SK-N-SH (cell line): ENCODE results near the gene FPGT. TPM values are rescaled to one million over a fixed set of nuclear protein-coding genes. Genes with fewer than 3 reads are reported as not detected.

Source experiments
- CTCF ChIA-PET: fragments of 300-600, 350-600 bp; formaldehyde crosslinking; extraction: SDS; loops from one replicate; lab custom pipeline; 2021; lab: Yijun Ruan, JAX
- POLR2A ChIA-PET: fragments of 350-600 bp; sonication (Branson Sonifier 250); formaldehyde crosslinking; extraction: SDS; loops from one replicate; lab custom pipeline; 2020; ENCODE audit warnings: antibody characterized with exemption, inconsistent platforms; lab: Yijun Ruan, JAX
- DNase-seq: peaks from one replicate; pipeline ENCODE4 v3.0.0; 2012
- H2AFZ ChIP-seq: fragments of 200-600 bp; sonication (generic); 2 replicates; pipeline ENCODE4 v1.8.1; 2016; ENCODE audit warnings: antibody characterized with exemption, mild to moderate bottlenecking, low read depth
- H3F3A ChIP-seq: fragments of 200-600 bp; sonication (generic); replicated peaks from 2 replicates; pipeline ENCODE3; 2016; ENCODE audit warnings: antibody characterized with exemption, mild to moderate bottlenecking; ENCODE audit not compliant: insufficient read depth
- H3K27ac ChIP-seq, 2 experiments: fragments of 200-500 bp in 1 of 2; fragments of 200-600 bp in 1 of 2; sonication (Bioruptor generic) in 1 of 2; sonication (generic), shearing (Covaris generic) in 1 of 2; 2 replicates each; pipeline versions ENCODE4 v1.5.1 to v1.6.1; 2014 to 2016; ENCODE audit warnings: low read depth in 2 of 2, inconsistent platforms in 1 of 2, low read length in 1 of 2, mild to moderate bottlenecking in 1 of 2, mixed read lengths in 1 of 2
- H3K27me3 ChIP-seq: fragments of 200-600 bp; sonication (generic), shearing (Covaris generic); 2 replicates; pipeline ENCODE4 v1.6.1; 2016; ENCODE audit warnings: mixed run types; ENCODE audit not compliant: insufficient read depth
- H3K36me3 ChIP-seq, 2 experiments: fragments of 200-500 bp in 1 of 2; fragments of 200-600 bp in 1 of 2; sonication (Bioruptor generic) in 1 of 2; sonication (generic) in 1 of 2; replicated peaks in 1 of 2; 2 replicates each; pipeline versions ENCODE3 to v1.5.1; 2014 to 2016; ENCODE audit warnings: low read length in 1 of 2, mild to moderate bottlenecking in 1 of 2; ENCODE audit not compliant: insufficient read depth in 2 of 2, control insufficient read depth in 1 of 2
- H3K4me1 ChIP-seq, 2 experiments: fragments of 200-500 bp in 1 of 2; fragments of 200-600 bp in 1 of 2; sonication (Bioruptor generic) in 1 of 2; sonication (generic), shearing (Covaris generic) in 1 of 2; 2 replicates each; pipeline versions ENCODE4 v1.5.1 to v1.6.1; 2014 to 2016; ENCODE audit warnings: low read depth in 1 of 2, low read length in 1 of 2, mixed run types in 1 of 2; ENCODE audit not compliant: insufficient read depth in 2 of 2, control insufficient read depth in 1 of 2
- H3K4me2 ChIP-seq: fragments of 200-600 bp; sonication (generic), shearing (Covaris generic); 2 replicates; pipeline ENCODE4 v1.6.1; 2017; ENCODE audit warnings: mixed run types
- H3K4me3 ChIP-seq, 2 experiments: fragments of 200-500 bp in 1 of 2; fragments of 200-600 bp in 1 of 2; sonication (Bioruptor generic) in 1 of 2; sonication (generic), shearing (Covaris generic) in 1 of 2; 2 replicates each; pipeline versions ENCODE4 v1.5.1 to v1.8.1; 2014 to 2016; ENCODE audit warnings: low read depth in 2 of 2, inconsistent platforms in 1 of 2, low read length in 1 of 2, mild to moderate bottlenecking in 1 of 2, mixed read lengths in 1 of 2, moderate library complexity in 1 of 2
- H3K79me2 ChIP-seq: fragments of 200-600 bp; sonication (generic); 2 replicates; pipeline ENCODE4 v1.8.1; 2017; ENCODE audit warnings: mild to moderate bottlenecking; ENCODE audit not compliant: insufficient read depth
- H3K9ac ChIP-seq: fragments of 200-600 bp; sonication (generic); 2 replicates; pipeline ENCODE4 v1.6.1; 2017; ENCODE audit warnings: mixed run types
- H3K9me2 ChIP-seq: fragments of 200-600 bp; sonication (generic); 2 replicates; pipeline ENCODE4 v1.6.1; 2017; ENCODE audit warnings: mixed run types
- H3K9me3 ChIP-seq: fragments of 200-600 bp; sonication (generic); 2 replicates; pipeline ENCODE4 v1.6.1; 2017; ENCODE audit warnings: mixed run types, mild to moderate bottlenecking, moderate library complexity
- H4K20me1 ChIP-seq: fragments of 200-600 bp; sonication (generic); 2 replicates; pipeline ENCODE4 v1.6.1; 2017; ENCODE audit warnings: mild to moderate bottlenecking, mixed run types; ENCODE audit not compliant: insufficient read depth
- CHD2 ChIP-seq: fragments of 150-350 bp; IDR thresholded peaks from 2 replicates; pipeline ENCODE4 v1.6.1; 2018; ENCODE audit warnings: low read length; ENCODE audit not compliant: partially characterized antibody
- CTCF ChIP-seq: fragments of 200-600 bp; sonication (generic); IDR thresholded peaks from 2 replicates; pipeline ENCODE4 v1.6.1; 2017; ENCODE audit warnings: antibody characterized with exemption, mild to moderate bottlenecking, moderate library complexity
- ELF1 ChIP-seq: IDR thresholded peaks from 2 replicates; pipeline ENCODE4 v1.4.0; 2012
- EP300 ChIP-seq, 2 experiments: IDR thresholded peaks; 2 replicates each; pipeline versions ENCODE4 v1.4.0 to v1.6.1; 2012; ENCODE audit warnings: borderline replicate concordance in 1 of 2, low read depth in 1 of 2, low read length in 1 of 2
- FOXM1 ChIP-seq: IDR thresholded peaks from 2 replicates; pipeline ENCODE4 v1.4.0; 2012; ENCODE audit warnings: low read depth, mild to moderate bottlenecking
- GATA2 ChIP-seq: sonication (generic); formaldehyde crosslinking; IDR thresholded peaks from 2 replicates; pipeline ENCODE4 v1.5.0; 2020; ENCODE audit warnings: mild to moderate bottlenecking, missing genetic modification reagents
- JUND ChIP-seq: IDR thresholded peaks from 2 replicates; pipeline ENCODE4 v1.4.0; 2012
- MEF2A ChIP-seq: IDR thresholded peaks from 2 replicates; pipeline ENCODE4 v1.4.0; 2012; ENCODE audit warnings: low read depth, borderline replicate concordance
- MXI1 ChIP-seq: IDR thresholded peaks from 2 replicates; pipeline ENCODE4 v1.6.1; 2012; ENCODE audit warnings: mild to moderate bottlenecking, low read depth, low read length, improper control_type of control experiment
- NFIC ChIP-seq: IDR thresholded peaks from 2 replicates; pipeline ENCODE4 v1.4.0; 2012; ENCODE audit warnings: borderline replicate concordance
- NRF1 ChIP-seq: IDR thresholded peaks from 2 replicates; pipeline ENCODE4 v1.6.1; 2012; ENCODE audit warnings: low read depth, mild to moderate bottlenecking, low read length
- POLR2AphosphoS5 ChIP-seq: IDR thresholded peaks from 2 replicates; pipeline ENCODE4 v1.6.1; 2012; ENCODE audit warnings: low read depth, low read length
- RCOR1 ChIP-seq: fragments of 150-350 bp; IDR thresholded peaks from 2 replicates; pipeline ENCODE4 v1.6.1; 2017; ENCODE audit warnings: antibody characterized with exemption, low read length
- REST ChIP-seq: IDR thresholded peaks from 2 replicates; pipeline ENCODE4 v1.6.1; 2012; ENCODE audit warnings: mild to moderate bottlenecking, low read depth, low read length, moderate library complexity
- RFX5 ChIP-seq: IDR thresholded peaks from 2 replicates; pipeline ENCODE4 v1.6.1; 2012; ENCODE audit warnings: mild to moderate bottlenecking, improper control_type of control experiment, low read length
- SIN3A ChIP-seq: IDR thresholded peaks from 2 replicates; pipeline ENCODE4 v1.6.1; 2012; ENCODE audit warnings: low read depth, mild to moderate bottlenecking, low read length, moderate library complexity, borderline replicate concordance
- TCF12 ChIP-seq: IDR thresholded peaks from 2 replicates; pipeline ENCODE4 v1.4.0; 2012
- TEAD4 ChIP-seq: IDR thresholded peaks from 2 replicates; pipeline ENCODE4 v1.4.0; 2012; ENCODE audit warnings: mild to moderate bottlenecking, borderline replicate concordance; ENCODE audit not compliant: insufficient read depth
- USF2 ChIP-seq: fragments of 150-350 bp; IDR thresholded peaks from 2 replicates; pipeline ENCODE4 v1.6.1; 2017; ENCODE audit warnings: antibody characterized with exemption, low read length, low read depth, borderline replicate concordance
- YY1 ChIP-seq: IDR thresholded peaks from 2 replicates; pipeline ENCODE4 v1.4.0; 2012; ENCODE audit warnings: low read depth, mild to moderate bottlenecking
- ZBTB33 ChIP-seq: IDR thresholded peaks from 2 replicates; pipeline ENCODE4 v1.4.0; 2012; ENCODE audit warnings: low read depth, borderline replicate concordance
- WGBS: methylation state at CpG from one replicate; pipeline ENCODE4 v1.1.6; 2017; ENCODE audit warnings: low lambda C conversion rate; 5-methylcytosine and 5-hydroxymethylcytosine counted together
- polyA plus RNA-seq, 3 experiments: library from polyadenylated mRNA; depleted of rRNA; stranded (reverse); fragments of >200 nt; gene quantifications; 2 replicates each; pipeline ENCODE4 v1.2.3, GENCODE V29; 2012

FPGT gene
- polyA plus RNA-seq, 1 of the 3 experiments (the other 2 are of a cell fraction), result 3.5 TPM

- H4K20me1 ChIP-seq, result no peaks in the 10 kb centered on the region
- H3K27me3 ChIP-seq, result no peaks in the 10 kb centered on the region
- no peaks in the 10 kb centered on the region for H3K4me1 ChIP-seq
- 32% methylated on average over 2 of the region's 2 CpGs for WGBS
- TF ChIP-seq REST (no peak), RCOR1 (no peak), YY1 (no peak)
- POLR2A ChIA-PET, result no interaction called here
- no peak within 1 kb of the TSS for H3K4me2 ChIP-seq
- H3K27ac ChIP-seq, result no peak within 1 kb of the TSS
- DNase-seq, result no peak
- H3K36me3 ChIP-seq, result no peaks in the 10 kb centered on the region
- H3K9me2 ChIP-seq, result no peaks in the 10 kb centered on the region
- no peaks in the 10 kb centered on the region for H3K79me2 ChIP-seq
- CTCF ChIA-PET, result no interaction called here
- no peaks in the 10 kb centered on the region for H3F3A ChIP-seq
- no peak within 1 kb of the TSS for H2AFZ ChIP-seq
- H3K9ac ChIP-seq, result no peak within 1 kb of the TSS
- no peak within 1 kb of the TSS for H3K4me3 ChIP-seq
- no peaks in the 10 kb centered on the region for H3K9me3 ChIP-seq
These were observed 37.1 kb downstream of the FPGT start, which contains the start of gene TNNI3K for GRCh38 chr1:74235153-74235552. TSS of gene TNNI3K (plus strand) at chr1:74235387. CDS start at chr1:74235452, 65 bp downstream.

- 81% methylated on average over 3 of the region's 3 CpGs for WGBS
These were observed 38.4 kb downstream of the FPGT start for GRCh38 chr1:74236440-74236839.

More at GRCh38 chr1:74236440-74236839, 38.4 kb downstream of the FPGT start:
- POLR2A ChIA-PET, result no interaction called here
- no peak overlapping the region for H3K4me2 ChIP-seq
- no peaks in the 10 kb centered on the region for H3K9me2 ChIP-seq
- no peak overlapping the region for H3K4me3 ChIP-seq
- no peak overlapping the region for H3K9ac ChIP-seq
- TF ChIP-seq USF2 (no peak), EP300 (IDR thresholded peaks at IDR 0.05; ENCODE audit: borderline replicate concordance in 1 of 2, low read depth in 1 of 2, low read length in 1 of 2) (no peak), NFIC (no peak), RFX5 (no peak), FOXM1 (no peak), POLR2AphosphoS5 (no peak), NRF1 (no peak), MEF2A (no peak), CTCF (no peak), TCF12 (no peak), TEAD4 (no peak), GATA2 (CRISPR knock-in tag) (no peak), CHD2 (no peak), ELF1 (no peak), SIN3A (no peak), MXI1 (no peak), ZBTB33 (no peak), JUND (no peak)
- TF ChIP-seq, all 33 proteins: peak for 0
- no peak overlapping the region for H2AFZ ChIP-seq
- no peaks in the 10 kb centered on the region for H3K27me3 ChIP-seq
- no peak for DNase-seq
- H3K79me2 ChIP-seq, result no peaks in the 10 kb centered on the region
- no peaks in the 10 kb centered on the region for H3K9me3 ChIP-seq
- CTCF ChIA-PET, result no interaction called here
- no peaks in the 10 kb centered on the region for H3F3A ChIP-seq
- H3K36me3 ChIP-seq, result no peaks in the 10 kb centered on the region
- no peaks in the 10 kb centered on the region for H4K20me1 ChIP-seq
- H3K4me1 ChIP-seq, result no peaks in the 10 kb centered on the region
- H3K27ac ChIP-seq, result no peak overlapping the region
